ENCODE results near the gene CTSW.
A peak's percentile ranks its signal among the peaks of the same experiment; 100 is the strongest.

- TF ChIP-seq CTCF (IDR thresholded peaks at IDR 0.05; ENCODE audit: low read depth, low read length) (peak; percentile 53), MYC (IDR thresholded peaks at IDR 0.05; ENCODE audit: low read depth, low read length) (peak; percentile 78)
Observed at GRCh38 chr11:65891219-65892136, 11.8 kb downstream of the CTSW start.
